ENCODE measurements around the gene CHRFAM7A.
"Not testable (repeated sequence)": the region's sequence is repeated elsewhere in the genome, so short reads cannot be mapped to it uniquely, and the experiment has no call there.

DNA sequence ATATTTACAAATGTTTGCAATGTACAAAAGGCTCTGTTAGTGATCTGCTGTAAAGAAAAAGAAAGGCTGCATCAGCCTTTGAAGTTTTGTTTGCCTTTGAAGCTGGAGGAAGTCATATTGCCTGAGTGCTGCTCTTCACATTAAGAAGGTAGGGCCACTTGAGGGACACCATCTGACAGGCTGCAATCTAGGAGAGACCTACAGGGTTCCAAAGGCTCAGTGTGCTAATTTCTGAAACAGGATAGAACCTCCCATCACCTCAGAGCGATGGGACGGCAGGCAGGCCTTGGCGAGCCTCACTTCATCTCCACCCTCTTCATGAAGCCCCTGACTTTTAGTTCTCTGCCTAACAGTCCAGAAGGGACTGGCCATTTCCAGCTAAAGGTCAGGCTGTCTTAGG is 77.6 kb downstream of the CHRFAM7A start:
- TF ChIP-seq POLR2AphosphoS5 (IDR thresholded peaks at IDR 0.05; ENCODE audit: low read depth, low read length); RAD21 (IDR thresholded peaks at IDR 0.05; ENCODE audit: low read depth); POLR2A (IDR thresholded peaks at IDR 0.05; ENCODE audit: borderline replicate concordance, extremely low read depth, insufficient read depth, insufficient read length); TCF7L2 (IDR thresholded peaks at IDR 0.05; ENCODE audit: borderline replicate concordance, extremely low read depth, insufficient read depth, insufficient read length); CEBPB (IDR thresholded peaks at IDR 0.05; ENCODE audit: low read depth): not testable (repeated sequence)
- TF ChIP-seq, protein P1, sequence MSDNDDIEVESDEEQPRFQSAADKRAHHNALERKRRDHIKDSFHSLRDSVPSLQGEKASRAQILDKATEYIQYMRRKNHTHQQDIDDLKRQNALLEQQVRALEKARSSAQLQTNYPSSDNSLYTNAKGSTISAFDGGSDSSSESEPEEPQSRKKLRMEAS (IDR thresholded peaks at IDR 0.05), result not testable (repeated sequence)
- TF ChIP-seq, protein P2, sequence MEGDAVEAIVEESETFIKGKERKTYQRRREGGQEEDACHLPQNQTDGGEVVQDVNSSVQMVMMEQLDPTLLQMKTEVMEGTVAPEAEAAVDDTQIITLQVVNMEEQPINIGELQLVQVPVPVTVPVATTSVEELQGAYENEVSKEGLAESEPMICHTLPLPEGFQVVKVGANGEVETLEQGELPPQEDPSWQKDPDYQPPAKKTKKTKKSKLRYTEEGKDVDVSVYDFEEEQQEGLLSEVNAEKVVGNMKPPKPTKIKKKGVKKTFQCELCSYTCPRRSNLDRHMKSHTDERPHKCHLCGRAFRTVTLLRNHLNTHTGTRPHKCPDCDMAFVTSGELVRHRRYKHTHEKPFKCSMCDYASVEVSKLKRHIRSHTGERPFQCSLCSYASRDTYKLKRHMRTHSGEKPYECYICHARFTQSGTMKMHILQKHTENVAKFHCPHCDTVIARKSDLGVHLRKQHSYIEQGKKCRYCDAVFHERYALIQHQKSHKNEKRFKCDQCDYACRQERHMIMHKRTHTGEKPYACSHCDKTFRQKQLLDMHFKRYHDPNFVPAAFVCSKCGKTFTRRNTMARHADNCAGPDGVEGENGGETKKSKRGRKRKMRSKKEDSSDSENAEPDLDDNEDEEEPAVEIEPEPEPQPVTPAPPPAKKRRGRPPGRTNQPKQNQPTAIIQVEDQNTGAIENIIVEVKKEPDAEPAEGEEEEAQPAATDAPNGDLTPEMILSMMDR (IDR thresholded peaks at IDR 0.05 in 2 of 3, conservative IDR thresholded peaks at IDR 0.05 in 1 of 3; ENCODE audit: borderline replicate concordance in 1 of 3, insufficient read depth in 1 of 3, low read depth in 2 of 3, low read length in 2 of 3), result not testable (repeated sequence)
- TF ChIP-seq, protein P3, sequence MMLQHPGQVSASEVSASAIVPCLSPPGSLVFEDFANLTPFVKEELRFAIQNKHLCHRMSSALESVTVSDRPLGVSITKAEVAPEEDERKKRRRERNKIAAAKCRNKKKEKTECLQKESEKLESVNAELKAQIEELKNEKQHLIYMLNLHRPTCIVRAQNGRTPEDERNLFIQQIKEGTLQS (IDR thresholded peaks at IDR 0.05), result not testable (repeated sequence)

All from HCT116 (cell line).